GM23338 (cell line): ENCODE data around the gene RASSF7. TPM values are rescaled to one million over a fixed set of nuclear protein-coding genes. Genes with fewer than 3 reads are reported as not detected.

Experiments
- ATAC-seq: fragments of 200-7000 bp; cut with Tn5 transposase; 3 replicates; pipeline ENCODE4 v1.9.1; 2020
- DNase-seq: peaks from one replicate; pipeline ENCODE4 v3.0.0-alpha.2; 2015; ENCODE audit warnings: low spot score
- H2AFZ ChIP-seq: fragments of 200-600 bp; sonication (generic); 2 replicates; pipeline ENCODE4 v1.8.0; 2016; ENCODE audit warnings: antibody characterized with exemption, mild to moderate bottlenecking, moderate library complexity
- H3F3A ChIP-seq: fragments of 200-600 bp; sonication (generic); replicated peaks from 2 replicates; pipeline ENCODE4 v1.8.0; 2017; ENCODE audit warnings: antibody characterized with exemption, mixed run types, low read depth
- H3K27ac ChIP-seq: fragments of 200-600 bp; sonication (generic); 2 replicates; pipeline ENCODE4 v1.6.1; 2016; ENCODE audit warnings: low read depth
- H3K27me3 ChIP-seq: fragments of 200-600 bp; sonication (generic); 2 replicates; pipeline ENCODE4 v1.8.0; 2016; ENCODE audit warnings: mild to moderate bottlenecking, mixed run types, moderate library complexity; ENCODE audit not compliant: insufficient read depth
- H3K36me3 ChIP-seq: fragments of 200-600 bp; sonication (generic); 2 replicates; pipeline ENCODE4 v1.8.0; 2016; ENCODE audit warnings: mild to moderate bottlenecking; ENCODE audit not compliant: insufficient read depth
- H3K4me1 ChIP-seq: fragments of 200-600 bp; sonication (generic); 2 replicates; pipeline ENCODE4 v1.8.0; 2016; ENCODE audit warnings: mild to moderate bottlenecking, moderate library complexity; ENCODE audit not compliant: insufficient read depth
- H3K4me2 ChIP-seq: fragments of 200-600 bp; sonication (generic); 2 replicates; pipeline ENCODE4 v1.7.1; 2017; ENCODE audit warnings: mixed run types
- H3K4me3 ChIP-seq: fragments of 200-600 bp; sonication (generic); 2 replicates; pipeline ENCODE4 v1.6.1; 2016; ENCODE audit warnings: mixed run types
- H3K79me2 ChIP-seq: fragments of 200-600 bp; sonication (generic); replicated peaks from 2 replicates; pipeline ENCODE4 v1.8.0; 2017; ENCODE audit warnings: mild to moderate bottlenecking; ENCODE audit not compliant: insufficient read depth
- H3K9me2 ChIP-seq: fragments of 200-600 bp; sonication (generic); 2 replicates; pipeline ENCODE4 v1.8.0; 2017; ENCODE audit not compliant: insufficient read depth
- H4K20me1 ChIP-seq: fragments of 200-600 bp; sonication (generic); replicated peaks from 2 replicates; pipeline ENCODE4 v1.8.0; 2017; ENCODE audit warnings: mild to moderate bottlenecking; ENCODE audit not compliant: insufficient read depth
- H3K27ac Mint-ChIP-seq: 2 replicates; pipeline ENCODE4 v1.8.0; 2020; ENCODE audit warnings: inconsistent platforms, mild to moderate bottlenecking, moderate library complexity, mixed read lengths
- H3K27me3 Mint-ChIP-seq: 3 replicates; pipeline ENCODE4 v1.8.0; 2022; ENCODE audit warnings: low read depth, mild to moderate bottlenecking, moderate library complexity, mixed read lengths, inconsistent platforms; ENCODE audit not compliant: insufficient read depth, poor library complexity
- H3K36me3 Mint-ChIP-seq: 3 replicates; pipeline ENCODE4 v1.8.0; 2021; ENCODE audit warnings: low read depth, mild to moderate bottlenecking, inconsistent platforms, moderate library complexity, mixed read lengths
- H3K4me1 Mint-ChIP-seq: 3 replicates; pipeline ENCODE4 v1.8.0; 2020; ENCODE audit warnings: mild to moderate bottlenecking, inconsistent platforms, mixed read lengths
- H3K4me3 Mint-ChIP-seq: 3 replicates; pipeline ENCODE4 v1.8.0; 2021; ENCODE audit warnings: moderate library complexity, mild to moderate bottlenecking, inconsistent platforms, mixed read lengths
- H3K9me3 Mint-ChIP-seq: 3 replicates; pipeline ENCODE4 v1.8.0; 2020; ENCODE audit warnings: moderate library complexity, mild to moderate bottlenecking, inconsistent platforms, mixed read lengths
- CREB1 ChIP-seq: fragments of 250-450 bp; sonication (Bioruptor Pico); IDR thresholded peaks from 2 replicates; pipeline ENCODE4 v1.5.0; 2020; ENCODE audit warnings: low read depth, mild to moderate bottlenecking, moderate library complexity
- EZH2 ChIP-seq: fragments of 200-600 bp; sonication (generic); IDR thresholded peaks from one replicate; pipeline ENCODE4 v1.8.0; 2017; ENCODE audit warnings: antibody characterized with exemption, mild to moderate bottlenecking, low read depth; ENCODE audit not compliant: unreplicated experiment
- JUNB ChIP-seq: IDR thresholded peaks from one replicate; pipeline ENCODE4 v1.6.1; 2016; ENCODE audit warnings: antibody characterized with exemption; ENCODE audit not compliant: unreplicated experiment
- NANOG ChIP-seq: IDR thresholded peaks from 2 replicates; pipeline ENCODE4 v1.6.1; 2016; ENCODE audit warnings: antibody characterized with exemption, borderline replicate concordance
- ZNF331 ChIP-seq: fragments of 250-450 bp; sonication (Bioruptor Pico); IDR thresholded peaks from 2 replicates; pipeline ENCODE4 v1.5.0; 2020; ENCODE audit warnings: low read depth, mild to moderate bottlenecking, moderate library complexity
- polyA plus RNA-seq: library from polyadenylated mRNA; unstranded; fragments of >200 nt; fragmentation: Nextera tagmentation; extraction: Ambion mirVana; gene quantifications from 2 replicates; pipeline ENCODE4 v1.2.1, GENCODE V29; 2016
- total RNA-seq: library from RNA; depleted of rRNA; stranded (reverse); fragments of >200 nt; shearing (Covaris generic); gene quantifications from 2 replicates; pipeline ENCODE4 v1.2.3, GENCODE V29; 2014
- TF ChIP-seq, protein P1 (sequence below): IDR thresholded peaks from 2 replicates; pipeline ENCODE4 v1.6.1; 2016; ENCODE audit warnings: antibody characterized with exemption
- TF ChIP-seq, protein P2 (sequence below): fragments of 250-450 bp; sonication (Bioruptor Pico); IDR thresholded peaks from 2 replicates; pipeline ENCODE4 v1.5.0; 2020; ENCODE audit warnings: mild to moderate bottlenecking, moderate library complexity

Gene RASSF7
- total and polyA plus RNA-seq, 2 experiments from 2014 or later: 39.6 to 64.8 TPM

DNA sequence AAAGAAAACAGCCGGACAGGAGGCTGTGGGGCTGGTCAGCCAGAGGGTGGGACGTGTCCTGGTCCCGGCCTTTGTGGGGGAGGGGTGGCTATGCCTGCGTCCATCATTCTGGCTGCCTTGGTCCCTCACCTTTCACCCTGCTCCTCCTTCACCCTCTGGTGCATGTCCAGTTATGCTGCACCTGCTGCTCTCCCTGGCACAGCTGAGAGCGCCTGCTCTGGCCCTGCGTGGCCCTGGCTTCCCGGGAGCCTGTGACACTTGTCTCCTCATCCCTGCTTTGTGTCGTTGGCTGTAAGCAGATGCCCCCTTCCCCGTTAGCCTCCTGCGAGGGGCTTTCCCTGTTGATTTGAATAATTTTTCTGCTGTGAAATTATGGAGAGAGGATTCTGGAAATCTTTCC is 32.1 kb downstream of the RASSF7 start:
- Histone ChIP-seq H3K4me2 (no peak overlapping the region), H2AFZ (no peak overlapping the region), H3F3A (peaks cover 19% of the 10 kb centered on the region), H3K36me3 (peaks cover 22% of the 10 kb centered on the region; the same call in 1 of the 2 replicates), H3K4me1 (no peaks in the 10 kb centered on the region), H3K27ac (no peak overlapping the region), H3K27me3 (no peaks in the 10 kb centered on the region), H3K79me2 (peaks cover 18% of the 10 kb centered on the region; the same call in 1 of the 2 replicates), H4K20me1 (peaks cover 20% of the 10 kb centered on the region), H3K9me2 (no peaks in the 10 kb centered on the region), H3K4me3 (no peak overlapping the region)
- Mint-ChIP-seq H3K36me3 (peaks cover 79% of the 10 kb centered on the region), H3K9me3 (no peaks in the 10 kb centered on the region; the same call in none of the 3 replicates), H3K27ac (no peak overlapping the region), H3K4me1 (no peaks in the 10 kb centered on the region; the same call in 2 of the 3 replicates), H3K27me3 (peaks cover 18% of the 10 kb centered on the region), H3K4me3 (no peak overlapping the region)
- DNase-seq (no peak), ATAC-seq (no peak)
- TF ChIP-seq EZH2: no peak

DNA sequence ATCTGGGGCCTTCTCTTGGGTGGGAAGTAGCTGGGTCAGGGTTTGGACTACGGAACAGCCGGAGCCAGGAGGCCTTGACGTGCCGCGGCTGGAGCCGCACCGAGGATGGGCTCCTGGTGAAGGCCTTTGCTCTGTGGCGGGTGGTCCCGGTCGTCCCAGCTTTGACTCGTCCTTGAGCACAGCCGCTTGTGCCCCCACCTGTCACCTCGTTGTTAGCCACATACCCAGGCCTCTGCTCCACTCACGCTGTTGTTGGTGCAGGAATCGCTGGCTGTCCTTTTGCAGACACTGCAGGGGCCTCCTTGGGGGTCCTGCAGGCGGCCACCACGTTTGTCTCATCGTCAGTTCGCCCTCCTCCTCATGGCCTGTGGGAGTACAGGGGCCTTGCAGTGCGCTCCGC is 32.6 kb downstream of the RASSF7 start:
- Mint-ChIP-seq H3K4me1 (no peaks in the 10 kb centered on the region; the same call in 2 of the 3 replicates), H3K4me3 (no peak overlapping the region), H3K27me3 (peaks cover 18% of the 10 kb centered on the region), H3K27ac (no peak overlapping the region), H3K36me3 (peaks cover 77% of the 10 kb centered on the region), H3K9me3 (no peaks in the 10 kb centered on the region; the same call in none of the 3 replicates)
- no peaks in the 10 kb centered on the region for H3K27me3 ChIP-seq
- no peak overlapping the region for H3K27ac ChIP-seq
- peaks cover 19% of the 10 kb centered on the region for H3F3A ChIP-seq
- TF ChIP-seq CREB1: no peak
- no peak for TF ChIP-seq NANOG
- TF ChIP-seq ZNF331 (CRISPR knock-in tag): no peak
- TF ChIP-seq, protein P1, sequence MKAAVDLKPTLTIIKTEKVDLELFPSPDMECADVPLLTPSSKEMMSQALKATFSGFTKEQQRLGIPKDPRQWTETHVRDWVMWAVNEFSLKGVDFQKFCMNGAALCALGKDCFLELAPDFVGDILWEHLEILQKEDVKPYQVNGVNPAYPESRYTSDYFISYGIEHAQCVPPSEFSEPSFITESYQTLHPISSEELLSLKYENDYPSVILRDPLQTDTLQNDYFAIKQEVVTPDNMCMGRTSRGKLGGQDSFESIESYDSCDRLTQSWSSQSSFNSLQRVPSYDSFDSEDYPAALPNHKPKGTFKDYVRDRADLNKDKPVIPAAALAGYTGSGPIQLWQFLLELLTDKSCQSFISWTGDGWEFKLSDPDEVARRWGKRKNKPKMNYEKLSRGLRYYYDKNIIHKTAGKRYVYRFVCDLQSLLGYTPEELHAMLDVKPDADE: no peak
- TF ChIP-seq JUNB: no peak
- TF ChIP-seq, protein P2, sequence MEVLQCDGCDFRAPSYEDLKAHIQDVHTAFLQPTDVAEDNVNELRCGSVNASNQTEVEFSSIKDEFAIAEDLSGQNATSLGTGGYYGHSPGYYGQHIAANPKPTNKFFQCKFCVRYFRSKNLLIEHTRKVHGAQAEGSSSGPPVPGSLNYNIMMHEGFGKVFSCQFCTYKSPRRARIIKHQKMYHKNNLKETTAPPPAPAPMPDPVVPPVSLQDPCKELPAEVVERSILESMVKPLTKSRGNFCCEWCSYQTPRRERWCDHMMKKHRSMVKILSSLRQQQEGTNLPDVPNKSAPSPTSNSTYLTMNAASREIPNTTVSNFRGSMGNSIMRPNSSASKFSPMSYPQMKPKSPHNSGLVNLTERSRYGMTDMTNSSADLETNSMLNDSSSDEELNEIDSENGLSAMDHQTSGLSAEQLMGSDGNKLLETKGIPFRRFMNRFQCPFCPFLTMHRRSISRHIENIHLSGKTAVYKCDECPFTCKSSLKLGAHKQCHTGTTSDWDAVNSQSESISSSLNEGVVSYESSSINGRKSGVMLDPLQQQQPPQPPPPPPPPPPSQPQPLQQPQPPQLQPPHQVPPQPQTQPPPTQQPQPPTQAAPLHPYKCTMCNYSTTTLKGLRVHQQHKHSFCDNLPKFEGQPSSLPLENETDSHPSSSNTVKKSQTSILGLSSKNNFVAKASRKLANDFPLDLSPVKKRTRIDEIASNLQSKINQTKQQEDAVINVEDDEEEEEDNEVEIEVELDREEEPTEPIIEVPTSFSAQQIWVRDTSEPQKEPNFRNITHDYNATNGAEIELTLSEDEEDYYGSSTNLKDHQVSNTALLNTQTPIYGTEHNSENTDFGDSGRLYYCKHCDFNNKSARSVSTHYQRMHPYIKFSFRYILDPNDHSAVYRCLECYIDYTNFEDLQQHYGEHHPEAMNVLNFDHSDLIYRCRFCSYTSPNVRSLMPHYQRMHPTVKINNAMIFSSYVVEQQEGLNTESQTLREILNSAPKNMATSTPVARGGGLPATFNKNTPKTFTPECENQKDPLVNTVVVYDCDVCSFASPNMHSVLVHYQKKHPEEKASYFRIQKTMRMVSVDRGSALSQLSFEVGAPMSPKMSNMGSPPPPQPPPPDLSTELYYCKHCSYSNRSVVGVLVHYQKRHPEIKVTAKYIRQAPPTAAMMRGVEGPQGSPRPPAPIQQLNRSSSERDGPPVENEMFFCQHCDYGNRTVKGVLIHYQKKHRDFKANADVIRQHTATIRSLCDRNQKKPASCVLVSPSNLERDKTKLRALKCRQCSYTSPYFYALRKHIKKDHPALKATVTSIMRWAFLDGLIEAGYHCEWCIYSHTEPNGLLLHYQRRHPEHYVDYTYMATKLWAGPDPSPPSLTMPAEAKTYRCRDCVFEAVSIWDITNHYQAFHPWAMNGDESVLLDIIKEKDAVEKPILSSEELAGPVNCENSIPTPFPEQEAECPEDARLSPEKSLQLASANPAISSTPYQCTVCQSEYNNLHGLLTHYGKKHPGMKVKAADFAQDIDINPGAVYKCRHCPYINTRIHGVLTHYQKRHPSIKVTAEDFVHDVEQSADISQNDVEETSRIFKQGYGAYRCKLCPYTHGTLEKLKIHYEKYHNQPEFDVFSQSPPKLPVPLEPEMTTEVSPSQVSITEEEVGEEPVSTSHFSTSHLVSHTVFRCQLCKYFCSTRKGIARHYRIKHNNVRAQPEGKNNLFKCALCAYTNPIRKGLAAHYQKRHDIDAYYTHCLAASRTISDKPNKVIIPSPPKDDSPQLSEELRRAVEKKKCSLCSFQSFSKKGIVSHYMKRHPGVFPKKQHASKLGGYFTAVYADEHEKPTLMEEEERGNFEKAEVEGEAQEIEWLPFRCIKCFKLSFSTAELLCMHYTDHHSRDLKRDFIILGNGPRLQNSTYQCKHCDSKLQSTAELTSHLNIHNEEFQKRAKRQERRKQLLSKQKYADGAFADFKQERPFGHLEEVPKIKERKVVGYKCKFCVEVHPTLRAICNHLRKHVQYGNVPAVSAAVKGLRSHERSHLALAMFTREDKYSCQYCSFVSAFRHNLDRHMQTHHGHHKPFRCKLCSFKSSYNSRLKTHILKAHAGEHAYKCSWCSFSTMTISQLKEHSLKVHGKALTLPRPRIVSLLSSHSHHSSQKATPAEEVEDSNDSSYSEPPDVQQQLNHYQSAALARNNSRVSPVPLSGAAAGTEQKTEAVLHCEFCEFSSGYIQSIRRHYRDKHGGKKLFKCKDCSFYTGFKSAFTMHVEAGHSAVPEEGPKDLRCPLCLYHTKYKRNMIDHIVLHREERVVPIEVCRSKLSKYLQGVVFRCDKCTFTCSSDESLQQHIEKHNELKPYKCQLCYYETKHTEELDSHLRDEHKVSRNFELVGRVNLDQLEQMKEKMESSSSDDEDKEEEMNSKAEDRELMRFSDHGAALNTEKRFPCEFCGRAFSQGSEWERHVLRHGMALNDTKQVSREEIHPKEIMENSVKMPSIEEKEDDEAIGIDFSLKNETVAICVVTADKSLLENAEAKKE (CRISPR knock-in tag): no peak
- H3K4me2 ChIP-seq: no peak overlapping the region
- no peaks in the 10 kb centered on the region for H3K4me1 ChIP-seq
- H2AFZ ChIP-seq: no peak overlapping the region
- H3K36me3 ChIP-seq: peaks cover 20% of the 10 kb centered on the region; the same call in 1 of the 2 replicates
- DNase-seq: no peak
- peaks cover 19% of the 10 kb centered on the region; the same call in 1 of the 2 replicates for H4K20me1 ChIP-seq
- no peak overlapping the region for H3K4me3 ChIP-seq
- no peaks in the 10 kb centered on the region for H3K9me2 ChIP-seq
- H3K79me2 ChIP-seq: peaks cover 14% of the 10 kb centered on the region; the same call in 1 of the 2 replicates
- no peak for ATAC-seq
